MCF 10A (cell line): Measurements from ENCODE around the gene REEP2. TPM values are rescaled to one million over a fixed set of nuclear protein-coding genes. Genes with fewer than 3 reads are reported as not detected.

Source experiments
- BruUV-seq: library from RNA; stranded (reverse); fragments of 400-500 nt; replicated peaks from 2 replicates; lab custom pipeline; 2021; lab: Mats Ljungman, UMichigan
- CTCF ChIA-PET: fragments of 300-600 bp; sonication (Branson Sonifier 250); formaldehyde crosslinking; extraction: SDS; loops from one replicate; lab custom pipeline; 2021; ENCODE audit warnings: antibody characterized with exemption, inconsistent platforms; lab: Yijun Ruan, JAX
- POLR2A ChIA-PET: fragments of 300-600, 350-650 bp; sonication (Branson Sonifier 250); formaldehyde crosslinking; extraction: SDS; loops from one replicate; lab custom pipeline; 2020; ENCODE audit warnings: antibody characterized with exemption, inconsistent platforms; lab: Yijun Ruan, JAX
- DNase-seq: peaks from one replicate; pipeline ENCODE4 v3.0.0-alpha.2; 2018; ENCODE audit not compliant: unreplicated experiment
- H3K27ac Mint-ChIP-seq: one replicate; pipeline ENCODE4 v1.8.0; 2022; ENCODE audit warnings: mild to moderate bottlenecking, low read depth, mixed read lengths; ENCODE audit not compliant: unreplicated experiment
- H3K27me3 Mint-ChIP-seq: one replicate; pipeline ENCODE4 v1.8.0; 2022; ENCODE audit warnings: mixed read lengths; ENCODE audit not compliant: insufficient read depth, unreplicated experiment
- H3K36me3 Mint-ChIP-seq: one replicate; pipeline ENCODE4 v1.8.0; 2022; ENCODE audit warnings: mild to moderate bottlenecking, moderate library complexity, mixed read lengths; ENCODE audit not compliant: insufficient read depth, unreplicated experiment
- H3K4me1 Mint-ChIP-seq: one replicate; pipeline ENCODE4 v1.8.0; 2022; ENCODE audit warnings: mixed read lengths; ENCODE audit not compliant: insufficient read depth, unreplicated experiment
- H3K4me3 Mint-ChIP-seq: one replicate; pipeline ENCODE4 v1.8.0; 2022; ENCODE audit warnings: mild to moderate bottlenecking, moderate library complexity, mixed read lengths; ENCODE audit not compliant: unreplicated experiment
- H3K9me3 Mint-ChIP-seq: one replicate; pipeline ENCODE4 v1.8.0; 2022; ENCODE audit warnings: mixed read lengths; ENCODE audit not compliant: unreplicated experiment
- CTCF ChIP-seq: fragments of 200-600 bp; IDR thresholded peaks from one replicate; pipeline ENCODE4 v1.8.0; 2022; ENCODE audit warnings: antibody characterized with exemption, mild to moderate bottlenecking; ENCODE audit not compliant: unreplicated experiment
- intact Hi-C: fragments of 100-400 bp; cut with micrococcal nuclease; formaldehyde crosslinking; loops from 2 replicates; pipeline ENCODE4 v1.14.1; 2022
- total RNA-seq: library from RNA; stranded (reverse); gene quantifications from 2 replicates; pipeline ENCODE4 v1.2.3, GENCODE V29; 2022

REEP2 gene
- total RNA-seq, 1 experiment from 2014 or later = 0.77 TPM

- POLR2A ChIA-PET = interaction anchor here (0.6 to 1.3 kb wide), 3 partner anchors 60 to 101 kb away, joined by 3 to 4 read pairs (median 3); partner anchors contain the start of gene ETF1
- CTCF ChIA-PET = interaction anchor here (0.6 to 12.2 kb wide), 7 partner anchors 17 to 899 kb away, joined by 3 to 187 read pairs (median 4); partner anchors contain the start of gene EGR1
- no peak for DNase-seq
- Mint-ChIP-seq H3K27ac (no peak overlapping the region), H3K27me3 (no peaks in the 10 kb centered on the region), H3K4me3 (no peak overlapping the region), H3K4me1 (peaks cover 9% of the 10 kb centered on the region), H3K9me3 (no peaks in the 10 kb centered on the region), H3K36me3 (no peaks in the 10 kb centered on the region)
- intact Hi-C loops = no loop called here
- BruUV-seq = no TSS peak
- no peak for TF ChIP-seq CTCF
Measured at GRCh38 chr5:138444774-138445546, 6.1 kb downstream of the REEP2 start.

GRCh38 chr5:138445547-138446271 lies 6.9 kb downstream of the REEP2 start:
- CTCF ChIA-PET = interaction anchor here (0.7 to 13.1 kb wide), 7 partner anchors 16 to 898 kb away, joined by 3 to 278 read pairs (median 4); partner anchors contain the start of gene EGR1
- intact Hi-C loops = no loop called here
- Mint-ChIP-seq H3K36me3 (no peaks in the 10 kb centered on the region), H3K4me1 (peaks cover 7% of the 10 kb centered on the region), H3K9me3 (no peaks in the 10 kb centered on the region), H3K27ac (no peak overlapping the region), H3K4me3 (no peak overlapping the region), H3K27me3 (no peaks in the 10 kb centered on the region)
- no TSS peak for BruUV-seq
- DNase-seq = no peak
- TF ChIP-seq CTCF = no peak
- POLR2A ChIA-PET = interaction anchor here (1.1 kb wide), 1 partner anchor 97 kb away, joined by 3 read pairs; the partner anchor contains the start of gene ETF1

GRCh38 chr5:138448070-138448469 lies 9.2 kb downstream of the REEP2 start:
- peak overlapping the region; percentile 44 for H3K27ac Mint-ChIP-seq
- CTCF ChIA-PET = interaction anchor here (0.6 to 13.1 kb wide), 14 partner anchors 11 to 350 kb away, joined by 3 to 278 read pairs (median 24); partner anchors contain the start of genes EGR1, ETF1 and REEP2
- DNase-seq = no peak
- intact Hi-C loops = no loop called here
- no TSS peak for BruUV-seq
- H3K4me3 Mint-ChIP-seq = no peak overlapping the region
- TF ChIP-seq CTCF = no peak
- H3K36me3 Mint-ChIP-seq = no peaks in the 10 kb centered on the region
- no peaks in the 10 kb centered on the region for H3K9me3 Mint-ChIP-seq
- no peaks in the 10 kb centered on the region for H3K27me3 Mint-ChIP-seq
- POLR2A ChIA-PET = interaction anchor here (0.7 to 5.6 kb wide), 8 partner anchors 16 to 136 kb away, joined by 3 to 42 read pairs (median 8); partner anchors contain the start of genes EGR1 and ETF1
- peaks cover 7% of the 10 kb centered on the region for H3K4me1 Mint-ChIP-seq
